NB4 (cell line): ENCODE data around the gene DAB2IP.

ENCODE experiments used
- CTCF ChIP-seq: IDR thresholded peaks from one replicate; pipeline ENCODE4 v1.5.1; 2012; ENCODE audit warnings: low read depth, low read length
- MAX ChIP-seq: IDR thresholded peaks from 2 replicates; pipeline ENCODE4 v1.6.1; 2011; ENCODE audit warnings: low read depth, low read length
- MYC ChIP-seq: IDR thresholded peaks from 2 replicates; pipeline ENCODE4 v1.6.1; 2011; ENCODE audit warnings: low read depth, low read length
- POLR2A ChIP-seq: IDR thresholded peaks from 2 replicates; pipeline ENCODE4 v1.6.1; 2011; ENCODE audit warnings: mild to moderate bottlenecking; ENCODE audit not compliant: insufficient read length; ENCODE audit errors: extremely low read depth

GRCh38 chr9:121808781-121809180, 157.3 kb downstream of the DAB2IP start:
- TF ChIP-seq POLR2A, result no peak
- no peak for TF ChIP-seq MYC
- no peak for TF ChIP-seq CTCF
- TF ChIP-seq MAX, result no peak
